IMR-90 (cell line): ENCODE results near the gene TIAM1. TPM values are rescaled to one million over a fixed set of nuclear protein-coding genes. Genes with fewer than 3 reads are reported as not detected.

Experiments
- ATAC-seq: fragments of 200-7000 bp; cut with Tn5 transposase; 2 replicates; pipeline ENCODE4 v1.9.1; 2020; ENCODE audit warnings: low read depth, mild to moderate bottlenecking, moderate library complexity
- BruUV-seq: library from RNA; stranded (reverse); fragments of 400-500 nt; replicated peaks from 2 replicates; lab custom pipeline; 2021; lab: Mats Ljungman, UMichigan
- CTCF ChIA-PET: fragments of 300-600 bp; formaldehyde crosslinking; extraction: SDS; loops from one replicate; lab custom pipeline; 2021; ENCODE audit warnings: antibody characterized with exemption; lab: Yijun Ruan, JAX
- POLR2A ChIA-PET: fragments of 300-600 bp; sonication (Branson Sonifier 250); formaldehyde crosslinking; loops from one replicate; lab custom pipeline; 2022; ENCODE audit warnings: antibody characterized with exemption; ENCODE audit not compliant: unreplicated experiment; lab: Charles Lee
- DNase-seq: peaks from one replicate; pipeline ENCODE4 v3.0.0; 2013
- H2AFZ ChIP-seq: replicated peaks from 2 replicates; pipeline ENCODE3; 2013; ENCODE audit warnings: low read length, mild to moderate bottlenecking; ENCODE audit not compliant: poor library complexity
- H2AK5ac ChIP-seq: 2 replicates; pipeline ENCODE4 v1.6.1; 2013; ENCODE audit warnings: low read depth, low read length, inconsistent platforms
- H2AK9ac ChIP-seq: replicated peaks from 2 replicates; pipeline ENCODE3; 2013; ENCODE audit warnings: mild to moderate bottlenecking, low read depth, low read length, moderate library complexity; ENCODE audit not compliant: poor library complexity
- H2BK120ac ChIP-seq: 2 replicates; pipeline ENCODE4 v1.6.1; 2013; ENCODE audit warnings: low read depth, low read length, inconsistent platforms
- H2BK15ac ChIP-seq: 3 replicates; pipeline ENCODE4 v1.6.1; 2013; ENCODE audit warnings: low read depth, low read length, inconsistent platforms
- H2BK20ac ChIP-seq: 2 replicates; pipeline ENCODE4 v1.6.1; 2013; ENCODE audit warnings: low read depth, mild to moderate bottlenecking, inconsistent platforms, low read length, moderate library complexity
- H2BK5ac ChIP-seq: 2 replicates; pipeline ENCODE4 v1.6.1; 2013; ENCODE audit warnings: mild to moderate bottlenecking, low read depth, low read length, inconsistent platforms; ENCODE audit not compliant: poor library complexity, severe bottlenecking
- H3K14ac ChIP-seq: replicated peaks from 2 replicates; pipeline ENCODE4 v1.6.1; 2013; ENCODE audit warnings: low read depth, low read length, inconsistent platforms
- H3K18ac ChIP-seq: 2 replicates; pipeline ENCODE4 v1.6.1; 2013; ENCODE audit warnings: low read depth, low read length, control low read depth
- H3K23ac ChIP-seq: 2 replicates; pipeline ENCODE4 v1.6.1; 2013; ENCODE audit warnings: low read depth, low read length, inconsistent platforms
- H3K27ac ChIP-seq: 2 replicates; pipeline ENCODE4 v1.5.1; 2013; ENCODE audit warnings: mild to moderate bottlenecking, control low read depth, low read length; ENCODE audit not compliant: insufficient read depth
- H3K27me3 ChIP-seq: 2 replicates; pipeline ENCODE4 v1.6.1; 2013; ENCODE audit warnings: low read length; ENCODE audit not compliant: control insufficient read depth, insufficient read depth
- H3K36me3 ChIP-seq: 2 replicates; pipeline ENCODE4 v1.6.1; 2013; ENCODE audit warnings: low read length, mixed read lengths; ENCODE audit not compliant: control insufficient read depth, insufficient read depth
- H3K4ac ChIP-seq: 2 replicates; pipeline ENCODE4 v1.6.1; 2013; ENCODE audit warnings: low read depth, low read length, inconsistent platforms
- H3K4me1 ChIP-seq: 2 replicates; pipeline ENCODE4 v1.6.1; 2013; ENCODE audit warnings: low read length, mixed read lengths; ENCODE audit not compliant: control insufficient read depth, insufficient read depth
- H3K4me2 ChIP-seq: 2 replicates; pipeline ENCODE4 v1.6.1; 2013; ENCODE audit warnings: low read depth, mild to moderate bottlenecking, control low read depth, low read length, moderate library complexity
- H3K4me3 ChIP-seq: 2 replicates; pipeline ENCODE4 v1.5.1; 2013; ENCODE audit warnings: low read depth, mild to moderate bottlenecking, control low read depth, low read length, moderate library complexity; ENCODE audit not compliant: insufficient read depth
- H3K56ac ChIP-seq: 2 replicates; pipeline ENCODE4 v1.6.1; 2013; ENCODE audit warnings: low read length, inconsistent platforms; ENCODE audit not compliant: insufficient read depth; ENCODE audit errors: extremely low read depth
- H3K79me1 ChIP-seq, 2 experiments: 2 replicates each; pipeline ENCODE4 v1.6.1; 2013; ENCODE audit warnings: low read length in 2 of 2, inconsistent platforms in 1 of 2, low read depth in 1 of 2
- H3K9ac ChIP-seq: 2 replicates; pipeline ENCODE4 v1.6.1; 2013; ENCODE audit warnings: low read depth, low read length, control low read depth
- H3K9me1 ChIP-seq: 2 replicates; pipeline ENCODE4 v1.6.1; 2013; ENCODE audit warnings: low read length, inconsistent platforms; ENCODE audit not compliant: insufficient read depth
- H3K9me3 ChIP-seq: 2 replicates; pipeline ENCODE4 v1.6.1; 2013; ENCODE audit warnings: low read length; ENCODE audit not compliant: control insufficient read depth, insufficient read depth
- H4K20me1 ChIP-seq: 2 replicates; pipeline ENCODE4 v1.6.1; 2013; ENCODE audit warnings: low read length, inconsistent platforms; ENCODE audit not compliant: insufficient read depth
- H4K5ac ChIP-seq: 2 replicates; pipeline ENCODE4 v1.6.1; 2013; ENCODE audit warnings: mild to moderate bottlenecking, low read depth, low read length, control low read depth
- H4K8ac ChIP-seq, 2 experiments: 2 replicates each; pipeline ENCODE4 v1.6.1; 2013; ENCODE audit warnings: low read depth in 2 of 2, low read length in 2 of 2, control low read depth in 1 of 2, inconsistent platforms in 1 of 2
- H4K91ac ChIP-seq: 2 replicates; pipeline ENCODE4 v1.6.1; 2013; ENCODE audit warnings: low read depth, low read length, inconsistent platforms; ENCODE audit not compliant: insufficient read depth
- BHLHE40 ChIP-seq: fragments of 150-350 bp; IDR thresholded peaks from 2 replicates; pipeline ENCODE4 v1.6.1; 2016; ENCODE audit warnings: mild to moderate bottlenecking, low read depth, low read length
- CEBPB ChIP-seq: IDR thresholded peaks from 2 replicates; pipeline ENCODE4 v1.6.1; 2012; ENCODE audit warnings: low read depth, low read length, improper control_type of control experiment
- CHD1 ChIP-seq: IDR thresholded peaks from 2 replicates; pipeline ENCODE4 v1.6.1; 2012; ENCODE audit warnings: low read depth, low read length, improper control_type of control experiment
- FOS ChIP-seq: fragments of 150-350 bp; IDR thresholded peaks from 2 replicates; pipeline ENCODE4 v1.6.1; 2016; ENCODE audit warnings: low read depth, low read length
- MAFK ChIP-seq: IDR thresholded peaks from 2 replicates; pipeline ENCODE4 v1.6.1; 2012; ENCODE audit warnings: low read depth, low read length, improper control_type of control experiment
- MAZ ChIP-seq: IDR thresholded peaks from 2 replicates; pipeline ENCODE4 v1.6.1; 2012; ENCODE audit warnings: low read depth, mild to moderate bottlenecking, low read length, improper control_type of control experiment, moderate library complexity, borderline replicate concordance
- MXI1 ChIP-seq: IDR thresholded peaks from 2 replicates; pipeline ENCODE4 v1.6.1; 2012; ENCODE audit warnings: low read depth, mild to moderate bottlenecking, low read length, moderate library complexity, borderline replicate concordance
- NFE2L2 ChIP-seq: fragments of 150-350 bp; IDR thresholded peaks from 2 replicates; pipeline ENCODE4 v1.6.1; 2016; ENCODE audit warnings: low read depth, mild to moderate bottlenecking, low read length
- POLR2A ChIP-seq: IDR thresholded peaks from 2 replicates; pipeline ENCODE4 v1.6.1; 2012; ENCODE audit warnings: mild to moderate bottlenecking, low read depth, low read length
- RAD21 ChIP-seq: IDR thresholded peaks from 2 replicates; pipeline ENCODE4 v1.6.1; 2012; ENCODE audit warnings: low read length, improper control_type of control experiment
- RCOR1 ChIP-seq: IDR thresholded peaks from 2 replicates; pipeline ENCODE4 v1.6.1; 2012; ENCODE audit warnings: mild to moderate bottlenecking, low read length, improper control_type of control experiment; ENCODE audit not compliant: insufficient replicate concordance
- RFX5 ChIP-seq: IDR thresholded peaks from 2 replicates; pipeline ENCODE4 v1.8.0; 2012; ENCODE audit warnings: low read depth, mild to moderate bottlenecking, low read length, moderate library complexity
- SMC3 ChIP-seq: fragments of 150-350 bp; IDR thresholded peaks from 2 replicates; pipeline ENCODE4 v1.6.1; 2016; ENCODE audit warnings: low read depth, mild to moderate bottlenecking, antibody characterized with exemption, low read length, moderate library complexity
- WGBS, 2 experiments: methylation state at CpG; one replicate each; pipeline versions ENCODE4 v1.1.5 to v1.1.7; 2013; ENCODE audit warnings: missing lambda C conversion rate in 2 of 2; ENCODE audit not compliant: insufficient read length in 1 of 2; ENCODE audit errors: extremely low coverage in 2 of 2; 5-methylcytosine and 5-hydroxymethylcytosine counted together
- dilution Hi-C: fragments of 300-500 bp; cut with HindIII; formaldehyde crosslinking; loops from one replicate; pipeline ENCODE4 v1.14.3; 2018; ENCODE audit warnings: low sequenced_read_pairs; ENCODE audit not compliant: unreplicated experiment
- in situ Hi-C: fragments of 300-500 bp; cut with MboI; formaldehyde crosslinking; loops from 3 replicates; pipeline ENCODE4 v1.14.3; 2019; ENCODE audit warnings: low sequenced_read_pairs, inconsistent platforms, mixed read lengths
- intact Hi-C: fragments of 100-400 bp; cut with micrococcal nuclease; formaldehyde crosslinking; loops from 2 replicates; pipeline ENCODE4 v1.10.0; 2022
- polyA plus RNA-seq, 3 experiments: library from polyadenylated mRNA; depleted of rRNA; stranded (reverse); fragments of >200 nt; gene quantifications; 2 replicates each; pipeline ENCODE4 v1.2.3, GENCODE V29; 2012; ENCODE audit warnings: low replicate concordance in 1 of 3
- total RNA-seq: library from RNA; depleted of rRNA; stranded (reverse); fragments of >200 nt; gene quantifications from 2 replicates; pipeline ENCODE4 v1.2.3, GENCODE V29; 2012
- TF ChIP-seq, protein P1 (sequence below): fragments of 150-350 bp; IDR thresholded peaks from 2 replicates; pipeline ENCODE4 v1.6.1; 2016; ENCODE audit warnings: low read depth, mild to moderate bottlenecking, low read length, moderate library complexity, borderline replicate concordance
- TF ChIP-seq, protein P2 (sequence below): conservative IDR thresholded peaks from 2 replicates; pipeline ENCODE4 v1.5.1; 2012; ENCODE audit warnings: mild to moderate bottlenecking, low read depth, low read length, improper control_type of control experiment
- TF ChIP-seq, protein P3 (sequence below): fragments of 150-350 bp; IDR thresholded peaks from 2 replicates; pipeline ENCODE4 v1.6.1; 2017; ENCODE audit warnings: mild to moderate bottlenecking, antibody characterized with exemption, low read length, low read depth

TIAM1 gene
- total and polyA plus RNA-seq, 2 of the 4 experiments (the other 2 are of a cell fraction): 2.9 to 9.3 TPM

DNA sequence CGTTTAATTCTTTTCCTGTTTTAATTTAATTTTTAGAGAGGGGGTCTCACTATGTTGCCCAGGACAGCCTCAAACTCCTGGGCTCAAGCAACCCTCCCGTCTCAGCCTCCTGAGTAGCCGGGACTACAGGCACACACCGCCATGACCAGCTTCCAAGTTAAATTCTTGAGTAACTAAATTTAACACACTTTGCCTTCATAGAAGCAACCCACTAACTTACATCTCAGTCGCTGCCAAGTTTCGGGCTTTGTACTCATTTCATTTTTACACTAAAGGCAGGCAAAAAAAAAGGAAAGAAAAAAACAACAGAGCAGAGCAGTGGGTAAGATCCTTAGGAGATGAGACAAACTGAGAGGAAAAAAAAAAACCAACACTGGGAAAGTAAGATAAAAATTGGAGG lies 3.5 kb downstream of the TIAM1 start:
- DNase-seq: no peak
- no peak overlapping the region for H2BK20ac ChIP-seq
- H3K79me1 ChIP-seq: no peaks in the 10 kb centered on the region
- peaks cover 10% of the 10 kb centered on the region for H3K9me1 ChIP-seq
- no peak for ATAC-seq
- no peak overlapping the region for H3K18ac ChIP-seq
- no peaks in the 10 kb centered on the region for H3K36me3 ChIP-seq
- peaks cover 7% of the 10 kb centered on the region for H3K4me1 ChIP-seq
- no peak overlapping the region for H3K9ac ChIP-seq
- in situ Hi-C loops: no loop called here
- no peak overlapping the region for H2BK5ac ChIP-seq
- no peak overlapping the region for H2AK9ac ChIP-seq
- no peak overlapping the region for H3K4me2 ChIP-seq
- no peak overlapping the region for H2BK15ac ChIP-seq
- POLR2A ChIA-PET: no interaction called here
- no peak overlapping the region for H3K4ac ChIP-seq
- H3K27me3 ChIP-seq: peaks cover 32% of the 10 kb centered on the region
- no peak overlapping the region for H3K14ac ChIP-seq
- CTCF ChIA-PET: no interaction called here
- H3K23ac ChIP-seq: no peak overlapping the region
- no peaks in the 10 kb centered on the region; the same call in 1 of the 2 replicates for H4K20me1 ChIP-seq
- H2BK120ac ChIP-seq: no peak overlapping the region
- H2AK5ac ChIP-seq: no peak overlapping the region
- no peak overlapping the region for H2AFZ ChIP-seq
- BruUV-seq: no TSS peak
- no peak overlapping the region for H4K91ac ChIP-seq
- TF ChIP-seq BHLHE40 (no peak), CEBPB (no peak), MAZ (no peak), FOS (no peak), MXI1 (no peak), RFX5 (no peak), MAFK (no peak), POLR2A (no peak), CHD1 (no peak), RCOR1 (no peak), NFE2L2 (no peak), RAD21 (no peak), SMC3 (no peak)
- TF ChIP-seq, protein P1, sequence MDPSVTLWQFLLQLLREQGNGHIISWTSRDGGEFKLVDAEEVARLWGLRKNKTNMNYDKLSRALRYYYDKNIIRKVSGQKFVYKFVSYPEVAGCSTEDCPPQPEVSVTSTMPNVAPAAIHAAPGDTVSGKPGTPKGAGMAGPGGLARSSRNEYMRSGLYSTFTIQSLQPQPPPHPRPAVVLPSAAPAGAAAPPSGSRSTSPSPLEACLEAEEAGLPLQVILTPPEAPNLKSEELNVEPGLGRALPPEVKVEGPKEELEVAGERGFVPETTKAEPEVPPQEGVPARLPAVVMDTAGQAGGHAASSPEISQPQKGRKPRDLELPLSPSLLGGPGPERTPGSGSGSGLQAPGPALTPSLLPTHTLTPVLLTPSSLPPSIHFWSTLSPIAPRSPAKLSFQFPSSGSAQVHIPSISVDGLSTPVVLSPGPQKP: no peak
- TF ChIP-seq, protein P2, sequence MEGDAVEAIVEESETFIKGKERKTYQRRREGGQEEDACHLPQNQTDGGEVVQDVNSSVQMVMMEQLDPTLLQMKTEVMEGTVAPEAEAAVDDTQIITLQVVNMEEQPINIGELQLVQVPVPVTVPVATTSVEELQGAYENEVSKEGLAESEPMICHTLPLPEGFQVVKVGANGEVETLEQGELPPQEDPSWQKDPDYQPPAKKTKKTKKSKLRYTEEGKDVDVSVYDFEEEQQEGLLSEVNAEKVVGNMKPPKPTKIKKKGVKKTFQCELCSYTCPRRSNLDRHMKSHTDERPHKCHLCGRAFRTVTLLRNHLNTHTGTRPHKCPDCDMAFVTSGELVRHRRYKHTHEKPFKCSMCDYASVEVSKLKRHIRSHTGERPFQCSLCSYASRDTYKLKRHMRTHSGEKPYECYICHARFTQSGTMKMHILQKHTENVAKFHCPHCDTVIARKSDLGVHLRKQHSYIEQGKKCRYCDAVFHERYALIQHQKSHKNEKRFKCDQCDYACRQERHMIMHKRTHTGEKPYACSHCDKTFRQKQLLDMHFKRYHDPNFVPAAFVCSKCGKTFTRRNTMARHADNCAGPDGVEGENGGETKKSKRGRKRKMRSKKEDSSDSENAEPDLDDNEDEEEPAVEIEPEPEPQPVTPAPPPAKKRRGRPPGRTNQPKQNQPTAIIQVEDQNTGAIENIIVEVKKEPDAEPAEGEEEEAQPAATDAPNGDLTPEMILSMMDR: no peak
- TF ChIP-seq, protein P3, sequence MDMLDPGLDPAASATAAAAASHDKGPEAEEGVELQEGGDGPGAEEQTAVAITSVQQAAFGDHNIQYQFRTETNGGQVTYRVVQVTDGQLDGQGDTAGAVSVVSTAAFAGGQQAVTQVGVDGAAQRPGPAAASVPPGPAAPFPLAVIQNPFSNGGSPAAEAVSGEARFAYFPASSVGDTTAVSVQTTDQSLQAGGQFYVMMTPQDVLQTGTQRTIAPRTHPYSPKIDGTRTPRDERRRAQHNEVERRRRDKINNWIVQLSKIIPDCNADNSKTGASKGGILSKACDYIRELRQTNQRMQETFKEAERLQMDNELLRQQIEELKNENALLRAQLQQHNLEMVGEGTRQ: no peak
- H3K27ac ChIP-seq: no peak overlapping the region
- intact Hi-C loops: no loop called here
- no peak overlapping the region for H4K5ac ChIP-seq
- H3K56ac ChIP-seq: no peak overlapping the region
- no peak overlapping the region for H3K4me3 ChIP-seq
- no peaks in the 10 kb centered on the region for H3K9me3 ChIP-seq
- dilution Hi-C loops: no loop called here
- no peak overlapping the region for H4K8ac ChIP-seq
- 100% methylated on average over 1 of the region's 6 CpGs; no CpG with 5 or more reads in 1 of the 2 experiments for WGBS, 2 experiments
